Thymus (tissue), 11 donors: ENCODE results near the gene MAPK10. TPM values are rescaled to one million over a fixed set of nuclear protein-coding genes. Genes with fewer than 3 reads are reported as not detected.

Experiments used
- DNase-seq, 9 donors: peaks; one replicate each; pipeline ENCODE4 v3.0.0-alpha.2; 2013; ENCODE audit warnings: low spot score in 9 of 9, low read depth in 6 of 9, missing footprints in 1 of 9
- H3K27ac ChIP-seq, 2 donors: one replicate each; pipeline ENCODE4 v1.5.1; 2013; ENCODE audit warnings: control low read depth in 1 of 2, low read depth in 1 of 2, low read length in 1 of 2, mild to moderate bottlenecking in 1 of 2, moderate library complexity in 1 of 2
- H3K27me3 ChIP-seq, 2 donors: one replicate each; pipeline ENCODE4 v1.5.1; 2013; ENCODE audit warnings: low read length in 1 of 2; ENCODE audit not compliant: control insufficient read depth in 2 of 2, insufficient read depth in 1 of 2
- H3K36me3 ChIP-seq, 2 donors: one replicate each; pipeline ENCODE4 v1.5.1; 2013; ENCODE audit warnings: low read length in 1 of 2, mild to moderate bottlenecking in 1 of 2, moderate library complexity in 1 of 2; ENCODE audit not compliant: control insufficient read depth in 2 of 2, insufficient read depth in 2 of 2
- H3K4me1 ChIP-seq, 2 donors: one replicate each; pipeline ENCODE4 v1.5.1; 2013; ENCODE audit warnings: low read length in 2 of 2; ENCODE audit not compliant: control insufficient read depth in 2 of 2, insufficient read depth in 2 of 2
- H3K4me3 ChIP-seq, 2 donors: one replicate each; pipeline ENCODE4 v1.5.1; 2013; ENCODE audit warnings: low read length in 2 of 2, control low read depth in 1 of 2, mild to moderate bottlenecking in 1 of 2
- H3K9me3 ChIP-seq, 2 donors: one replicate each; pipeline ENCODE4 v1.5.1; 2013; ENCODE audit warnings: low read length in 1 of 2, mild to moderate bottlenecking in 1 of 2; ENCODE audit not compliant: control insufficient read depth in 2 of 2, insufficient read depth in 1 of 2
- WGBS: extraction: QIAGEN DNeasy Blood & Tissue Kit; methylation state at CpG from one replicate; pipeline ENCODE4 v1.1.7; 2013; 5-methylcytosine and 5-hydroxymethylcytosine counted together
- polyA plus RNA-seq: library from polyadenylated mRNA; stranded (reverse); fragments of 200-250 nt; gene quantifications from one replicate; pipeline ENCODE4 v1.2.3, GENCODE V29; 2013
- total RNA-seq: library from RNA; stranded (reverse); fragments of 120-200 nt; gene quantifications from one replicate; pipeline ENCODE4 v1.2.4, GENCODE V29; 2013
- donor health status: healthy.

Gene MAPK10
- total and polyA plus RNA-seq, 2 donors = 3.7 to 8.6 TPM

GRCh38 chr4:86300516-86300915, 59.3 kb downstream of the MAPK10 start:
- no peaks in the 10 kb centered on the region for H3K27me3 ChIP-seq
- DNase-seq = no peak
- H3K9me3 ChIP-seq = no peaks in the 10 kb centered on the region
- no peak overlapping the region for H3K4me3 ChIP-seq
- H3K27ac ChIP-seq = no peak overlapping the region
- WGBS = 96% methylated on average over 3 of the region's 3 CpGs
- H3K36me3 ChIP-seq = no peaks in the 10 kb centered on the region
- H3K4me1 ChIP-seq = no peaks in the 10 kb centered on the region

- Histone ChIP-seq H3K27me3 (no peaks in the 10 kb centered on the region), H3K9me3 (no peaks in the 10 kb centered on the region), H3K36me3 (no peaks in the 10 kb centered on the region), H3K4me1 (peaks cover 0 to 7% of the 10 kb centered on the region in 2 donors), H3K27ac (no peak overlapping the region), H3K4me3 (no peak overlapping the region)
- 95% methylated on average over 6 of the region's 6 CpGs for WGBS
- no peak for DNase-seq
These were observed 63.0 kb downstream of the MAPK10 start for GRCh38 chr4:86296865-86297264.

GRCh38 chr4:86294883-86295282, 65.0 kb downstream of the MAPK10 start:
- peak in 1 of 9 donors; percentile 4 for DNase-seq

DNA sequence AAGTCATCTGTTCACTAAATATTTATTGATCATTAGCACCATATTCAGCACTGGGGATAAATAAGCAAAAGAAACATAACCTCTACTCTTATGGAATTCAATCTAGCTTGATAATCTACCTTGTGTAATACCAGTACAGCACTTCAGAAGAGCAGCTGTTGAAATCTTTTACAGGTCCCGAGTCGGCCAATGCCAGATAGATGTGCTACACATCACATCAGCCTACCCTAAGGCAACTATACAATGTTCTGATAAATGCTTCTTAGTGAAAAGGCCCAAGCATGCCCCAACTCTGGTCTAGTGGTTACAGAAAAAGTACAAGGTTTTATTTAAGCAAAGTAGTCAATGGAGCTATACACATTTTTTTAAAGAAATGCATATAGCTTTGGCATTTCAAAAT, 68.7 kb downstream of the MAPK10 start:
- peaks cover 0 to 7% of the 10 kb centered on the region in 2 donors for H3K4me1 ChIP-seq
- no peaks in the 10 kb centered on the region for H3K36me3 ChIP-seq
- no peak for DNase-seq
- H3K4me3 ChIP-seq = no peak overlapping the region
- H3K27ac ChIP-seq = no peak overlapping the region
- 99% methylated on average over 2 of the region's 2 CpGs for WGBS
- H3K9me3 ChIP-seq = no peaks in the 10 kb centered on the region
- H3K27me3 ChIP-seq = no peaks in the 10 kb centered on the region

More at GRCh38 chr4:86294883-86295282, 65.0 kb downstream of the MAPK10 start:
- 91% methylated on average over 11 of the region's 11 CpGs for WGBS
- peak overlapping the region in 1 of 2 donors; percentile 66 for H3K27ac ChIP-seq
- H3K4me1 ChIP-seq = peaks cover 0 to 7% of the 10 kb centered on the region in 2 donors
- H3K36me3 ChIP-seq = no peaks in the 10 kb centered on the region
- H3K9me3 ChIP-seq = no peaks in the 10 kb centered on the region
- H3K27me3 ChIP-seq = no peaks in the 10 kb centered on the region
- no peak overlapping the region for H3K4me3 ChIP-seq

DNA sequence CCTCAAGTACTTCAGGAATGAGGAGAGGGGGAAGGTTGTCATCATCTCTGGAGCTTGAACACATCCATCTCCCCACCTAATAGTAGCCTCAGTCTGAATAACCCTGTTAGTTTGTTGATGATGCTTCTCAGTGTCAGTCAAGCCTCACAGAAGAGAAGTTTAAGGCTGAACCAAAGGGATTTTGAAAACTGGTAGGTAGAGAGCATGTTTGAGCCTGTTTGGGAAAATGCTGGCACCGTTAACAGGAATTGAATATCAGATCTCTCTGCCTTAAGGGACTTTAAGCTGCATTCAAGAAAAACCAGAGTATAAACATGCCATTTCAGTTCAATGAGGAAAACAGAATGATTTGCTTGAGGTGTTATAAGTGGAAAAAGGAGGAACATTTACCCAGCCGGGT, 73.1 kb downstream of the MAPK10 start:
- Histone ChIP-seq H3K27me3 (no peaks in the 10 kb centered on the region), H3K9me3 (no peaks in the 10 kb centered on the region), H3K36me3 (no peaks in the 10 kb centered on the region), H3K4me1 (no peaks in the 10 kb centered on the region), H3K27ac (no peak overlapping the region), H3K4me3 (no peak overlapping the region)
- WGBS = 90% methylated on average over 2 of the region's 2 CpGs
- DNase-seq = peak in 1 of 9 donors; percentile 20

DNA sequence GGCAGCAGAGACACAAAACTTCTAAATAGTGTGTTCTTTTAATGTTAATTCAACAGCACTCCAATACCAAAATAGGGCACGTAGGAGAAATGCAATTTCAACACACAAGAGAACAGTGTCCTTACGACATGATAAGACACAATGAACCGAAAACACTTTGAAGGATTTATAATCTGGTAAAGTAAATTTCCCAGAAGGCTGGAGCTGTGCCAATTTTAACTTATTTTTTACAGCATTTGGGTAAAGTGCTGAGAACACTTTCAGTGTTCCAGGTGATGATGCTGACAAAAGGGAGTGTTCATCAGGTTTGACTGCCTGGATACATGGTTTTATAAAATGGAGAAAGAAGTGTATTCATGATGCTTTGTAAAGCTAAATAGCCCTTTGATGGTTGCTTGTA, 76.5 kb downstream of the MAPK10 start:
- no peak for DNase-seq
- WGBS = 57% methylated on average over 3 of the region's 3 CpGs
- Histone ChIP-seq H3K9me3 (no peaks in the 10 kb centered on the region), H3K4me1 (no peaks in the 10 kb centered on the region), H3K27me3 (no peaks in the 10 kb centered on the region), H3K36me3 (no peaks in the 10 kb centered on the region), H3K4me3 (no peak overlapping the region), H3K27ac (no peak overlapping the region)

- H3K27ac ChIP-seq = no peak overlapping the region
- 79% methylated on average over 2 of the region's 2 CpGs for WGBS
- no peaks in the 10 kb centered on the region for H3K4me1 ChIP-seq
- H3K27me3 ChIP-seq = no peaks in the 10 kb centered on the region
- H3K36me3 ChIP-seq = no peaks in the 10 kb centered on the region
- DNase-seq = no peak
- H3K4me3 ChIP-seq = no peak overlapping the region
- no peaks in the 10 kb centered on the region for H3K9me3 ChIP-seq
These were observed 79.6 kb downstream of the MAPK10 start for GRCh38 chr4:86280246-86280645.

GRCh38 chr4:86279293-86279960, 80.4 kb downstream of the MAPK10 start:
- no peak for DNase-seq
- 94% methylated on average over 5 of the region's 5 CpGs for WGBS
- H3K27ac ChIP-seq = no peak overlapping the region
- no peaks in the 10 kb centered on the region for H3K9me3 ChIP-seq
- H3K4me3 ChIP-seq = no peak overlapping the region
- no peaks in the 10 kb centered on the region for H3K36me3 ChIP-seq
- H3K4me1 ChIP-seq = no peaks in the 10 kb centered on the region
- no peaks in the 10 kb centered on the region for H3K27me3 ChIP-seq

DNA sequence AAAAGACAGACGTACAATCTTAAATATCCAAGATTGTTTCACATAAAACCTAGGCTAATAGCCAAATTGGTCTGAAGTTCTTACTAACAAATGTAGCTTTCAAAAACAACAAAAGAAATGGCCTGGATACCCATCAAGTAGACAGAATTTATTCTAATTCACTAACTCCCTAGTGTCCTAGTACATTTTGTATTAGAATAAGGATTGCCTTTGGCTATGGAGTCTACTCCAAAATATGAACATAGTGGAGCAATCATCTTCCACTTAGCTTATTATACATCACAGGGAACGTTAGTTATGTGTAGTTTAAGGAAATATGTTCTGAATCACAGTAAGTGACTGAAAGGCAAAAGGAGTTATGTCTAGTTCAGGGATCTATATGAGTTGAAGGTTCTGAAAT, 81.7 kb downstream of the MAPK10 start:
- H3K27ac ChIP-seq = no peak overlapping the region
- no peaks in the 10 kb centered on the region for H3K36me3 ChIP-seq
- H3K27me3 ChIP-seq = no peaks in the 10 kb centered on the region
- H3K9me3 ChIP-seq = no peaks in the 10 kb centered on the region
- H3K4me1 ChIP-seq = no peaks in the 10 kb centered on the region
- WGBS = 87% methylated on average over 2 of the region's 2 CpGs
- no peak overlapping the region for H3K4me3 ChIP-seq
- no peak for DNase-seq
